NCI-H2107 (cell line): ENCODE measurements around the gene RTBDN.

Source experiments
- DNase-seq: peaks from one replicate; lab custom pipeline; 2025; lab: John Stamatoyannopoulos, UW

RTBDN gene

DNA sequence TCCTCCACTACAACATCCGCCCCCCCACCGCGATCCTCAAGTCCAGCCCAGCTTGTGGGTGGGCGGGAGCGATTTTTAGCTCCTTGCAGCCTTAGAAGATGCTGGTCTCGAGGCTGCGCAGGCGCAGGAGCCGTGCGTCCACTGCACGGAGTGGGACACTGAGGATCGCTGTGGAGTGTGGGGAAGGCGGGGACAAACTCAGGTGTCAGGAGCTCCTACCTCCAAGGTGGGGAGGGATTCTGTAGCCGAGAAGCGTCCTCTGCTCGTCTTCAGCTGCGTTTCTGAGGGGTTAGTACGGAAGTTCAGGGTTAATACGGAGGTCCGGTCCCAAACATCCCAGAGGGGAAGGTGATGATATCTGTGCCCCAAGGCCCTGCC is at the start of gene RTBDN:
Gene RTBDN, minus strand, starts transcription at position 14 of the 378 bp plus-strand sequence. CDS start 4,600 bp downstream, outside the sequence.
- DNase-seq: no peak

DNA sequence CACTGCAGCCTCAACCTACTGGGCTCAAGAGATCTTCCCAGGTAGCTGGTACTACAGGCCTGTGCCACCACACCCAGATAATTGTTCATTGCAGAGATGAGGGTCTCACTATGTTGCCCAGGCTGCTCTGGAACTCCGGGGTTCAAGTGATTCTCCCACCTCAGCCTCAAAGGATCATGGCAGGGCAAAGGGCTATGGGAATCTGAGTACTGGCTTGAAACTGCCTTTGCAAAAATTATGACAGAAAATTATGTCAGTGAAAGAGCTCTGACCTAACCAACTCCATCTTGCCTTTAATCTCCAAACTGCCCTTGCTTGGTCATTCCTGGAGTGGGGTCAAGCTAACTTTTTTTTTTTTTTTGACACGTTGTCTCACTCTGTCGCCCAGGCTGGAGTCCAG is 48.2 kb upstream of the RTBDN start:
- no peak for DNase-seq

DNA sequence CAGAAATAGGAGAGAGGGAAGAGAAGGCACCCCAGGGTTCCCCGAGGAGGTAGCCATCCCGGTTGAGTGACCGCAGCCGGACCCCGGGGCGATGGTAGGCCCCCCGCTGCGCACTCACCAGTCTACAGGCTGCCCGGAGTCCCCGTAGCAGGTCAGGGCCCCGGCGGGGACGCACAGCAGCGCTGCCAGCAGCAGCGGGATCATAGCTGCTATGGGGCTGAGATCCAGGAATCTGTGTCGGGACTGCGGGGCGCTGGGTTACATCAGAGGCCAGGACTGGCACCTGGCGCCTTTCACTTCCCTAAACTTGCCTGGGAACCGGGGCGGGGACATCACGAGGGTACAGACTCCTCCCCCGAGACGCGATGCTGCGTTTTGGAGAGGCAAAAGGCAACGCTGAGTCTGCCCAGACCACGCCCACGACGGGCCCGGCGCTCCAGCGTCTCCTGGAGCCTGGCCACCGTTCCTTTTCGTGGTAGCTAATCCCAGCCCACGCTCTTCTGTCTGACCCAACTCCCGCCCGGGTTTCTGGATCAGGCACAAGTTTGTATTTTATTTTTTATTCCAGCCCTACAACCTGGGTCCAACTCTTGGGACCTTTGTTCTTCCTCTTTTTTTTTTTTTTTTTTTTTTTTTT is 46.9 kb upstream of the RTBDN start, which contains the start of gene DNASE2:
Gene DNASE2, minus strand, starts transcription at position 278 of the 637 bp plus-strand sequence. Its CDS starts 74 bp downstream, at position 204.
- DNase-seq: peak; percentile 95

DNA sequence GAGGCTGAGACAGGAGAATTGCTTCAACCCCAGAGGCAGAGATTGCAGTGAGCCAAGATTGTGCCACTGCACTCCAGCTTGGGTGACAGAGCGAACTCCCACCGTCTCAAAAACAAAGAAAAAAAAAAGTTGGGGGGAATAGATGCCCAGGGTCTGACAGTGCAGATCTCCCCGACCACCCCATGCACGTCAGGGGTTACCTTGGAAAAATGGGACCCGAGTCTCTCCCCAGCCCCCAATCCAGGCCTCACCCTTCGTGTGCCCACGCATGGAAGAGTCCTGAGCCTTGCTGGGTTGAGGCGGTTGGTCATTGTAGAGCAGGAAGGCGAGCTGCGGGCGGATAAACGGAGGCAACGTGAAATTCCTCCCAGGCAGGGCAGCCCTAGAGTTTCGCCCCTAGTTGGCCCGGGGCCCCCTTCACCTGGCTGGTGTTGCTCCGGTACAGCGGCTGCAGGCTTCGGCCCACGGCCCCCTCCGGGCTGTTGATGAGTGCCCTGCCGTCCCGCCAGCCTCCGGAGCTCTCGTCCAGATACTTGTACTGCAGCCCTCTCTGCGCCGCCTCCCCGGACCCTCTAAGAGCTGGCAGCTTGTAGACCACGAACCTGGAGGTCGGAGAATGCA is 46.3 kb upstream of the RTBDN start:
- no peak for DNase-seq

DNA sequence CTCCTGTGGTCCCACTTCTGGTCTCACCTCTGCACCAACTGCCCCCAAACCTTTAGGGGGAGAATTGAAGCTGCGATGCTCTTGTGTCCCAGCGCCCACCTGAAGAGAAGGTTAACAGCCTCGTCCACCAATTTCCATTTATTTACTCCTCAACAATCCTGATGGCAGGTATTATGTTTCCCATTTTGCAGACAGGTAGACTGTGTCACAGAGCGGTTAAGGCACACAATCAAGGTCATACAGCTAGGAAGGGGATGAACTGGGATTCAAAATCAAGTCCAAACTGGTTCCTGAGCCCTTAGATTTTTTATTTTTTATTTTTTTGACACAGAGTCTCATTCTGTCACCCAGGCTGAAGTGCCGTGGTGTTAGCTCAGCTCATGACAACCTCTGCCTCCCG is 40.7 kb upstream of the RTBDN start:
- DNase-seq: no peak

DNA sequence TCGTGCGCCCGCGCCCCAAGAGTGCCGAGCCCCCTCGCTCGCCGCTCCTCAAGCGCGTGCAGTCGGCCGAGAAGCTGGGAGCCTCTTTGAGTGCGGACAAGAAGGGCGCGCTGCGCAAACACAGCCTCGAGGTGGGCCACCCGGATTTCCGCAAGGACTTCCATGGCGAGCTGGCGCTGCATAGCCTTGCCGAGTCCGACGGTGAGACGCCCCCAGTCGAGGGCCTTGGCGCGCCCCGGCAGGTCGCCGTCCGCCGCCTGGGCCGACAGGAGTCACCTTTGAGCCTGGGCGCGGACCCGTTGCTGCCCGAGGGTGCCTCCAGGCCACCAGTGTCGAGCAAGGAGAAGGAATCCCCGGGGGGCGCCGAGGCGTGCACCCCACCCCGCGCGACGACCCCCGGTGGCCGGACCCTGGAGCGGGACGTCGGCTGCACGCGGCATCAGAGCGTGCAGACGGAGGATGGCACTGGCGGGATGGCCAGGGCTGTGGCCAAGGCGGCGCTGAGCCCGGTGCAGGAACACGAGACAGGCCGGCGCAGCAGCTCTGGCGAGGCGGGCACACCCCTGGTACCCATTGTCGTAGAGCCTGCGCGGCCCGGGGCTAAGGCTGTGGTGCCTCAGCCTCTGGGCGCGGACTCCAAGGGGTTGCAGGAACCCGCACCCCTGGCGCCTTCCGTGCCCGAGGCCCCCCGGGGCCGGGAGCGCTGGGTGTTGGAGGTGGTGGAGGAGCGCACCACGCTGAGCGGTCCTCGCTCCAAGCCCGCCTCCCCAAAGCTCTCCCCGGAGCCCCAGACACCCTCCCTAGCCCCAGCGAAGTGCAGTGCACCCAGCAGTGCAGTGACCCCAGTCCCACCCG is 39.7 kb upstream of the RTBDN start:
- DNase-seq: no peak

DNA sequence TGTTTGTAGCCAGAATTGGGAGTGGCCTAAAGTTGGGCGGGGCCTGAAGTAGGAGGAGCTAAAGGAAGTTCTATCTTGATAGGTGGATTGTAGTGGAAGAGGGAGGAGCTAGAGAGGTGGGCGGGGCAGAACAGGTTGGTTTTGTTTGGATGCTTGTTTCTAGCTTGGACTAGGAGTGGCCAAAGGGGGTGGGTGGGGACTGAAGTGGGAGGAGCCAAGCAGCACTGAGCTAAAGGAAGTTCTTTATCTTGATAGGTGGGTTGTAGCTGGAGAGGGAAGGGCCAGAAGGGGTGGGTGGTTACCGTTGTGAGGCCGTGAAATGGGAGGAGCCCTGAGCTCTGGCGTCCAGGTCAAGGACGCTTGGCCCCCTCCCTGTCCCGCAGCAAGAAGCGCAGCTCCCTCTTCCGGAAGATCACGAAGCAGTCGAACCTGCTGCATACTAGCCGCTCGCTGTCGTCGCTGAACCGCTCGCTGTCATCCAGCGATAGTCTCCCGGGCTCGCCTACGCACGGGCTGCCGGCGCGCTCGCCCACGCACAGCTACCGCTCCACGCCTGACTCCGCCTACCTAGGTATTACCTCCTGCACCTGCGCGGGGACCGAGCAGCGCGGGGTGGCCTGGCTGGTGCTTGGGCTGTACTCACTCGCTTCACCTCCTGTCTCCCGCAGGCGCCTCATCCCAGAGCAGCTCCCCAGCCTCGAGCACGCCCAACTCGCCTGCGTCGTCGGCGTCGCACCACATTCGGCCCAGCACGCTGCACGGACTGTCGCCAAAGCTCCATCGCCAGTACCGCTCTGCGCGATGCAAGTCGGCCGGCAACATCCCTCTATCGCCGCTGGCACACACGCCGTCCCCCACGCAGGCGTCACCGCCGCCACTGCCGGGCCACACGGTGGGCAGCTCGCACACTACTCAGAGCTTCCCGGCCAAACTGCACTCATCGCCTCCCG is 38.8 kb upstream of the RTBDN start:
- no peak for DNase-seq

- no peak for DNase-seq
Observed at GRCh38 chr19:12872255-12872654, 37.9 kb upstream of the RTBDN start.

DNA sequence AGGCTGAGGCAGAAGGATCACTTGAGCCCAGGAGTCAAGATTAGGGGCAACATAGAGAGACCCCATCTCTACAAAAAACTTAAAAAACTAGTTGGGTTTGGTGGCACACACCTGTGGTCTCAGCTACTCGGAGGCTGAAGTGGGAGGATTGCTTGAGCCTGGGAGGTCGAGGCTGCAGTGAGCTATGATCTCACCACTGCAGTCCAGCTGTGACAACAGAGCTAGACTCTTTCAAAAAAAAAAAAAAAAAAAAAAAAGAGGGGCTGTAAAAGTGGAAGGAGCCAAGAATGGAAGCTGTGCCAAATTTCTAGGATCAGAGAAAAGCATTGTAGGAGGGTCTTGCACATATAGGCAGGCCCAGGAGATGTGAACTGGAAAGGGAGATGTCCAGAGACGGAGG is 37.3 kb upstream of the RTBDN start:
- DNase-seq: no peak

DNA sequence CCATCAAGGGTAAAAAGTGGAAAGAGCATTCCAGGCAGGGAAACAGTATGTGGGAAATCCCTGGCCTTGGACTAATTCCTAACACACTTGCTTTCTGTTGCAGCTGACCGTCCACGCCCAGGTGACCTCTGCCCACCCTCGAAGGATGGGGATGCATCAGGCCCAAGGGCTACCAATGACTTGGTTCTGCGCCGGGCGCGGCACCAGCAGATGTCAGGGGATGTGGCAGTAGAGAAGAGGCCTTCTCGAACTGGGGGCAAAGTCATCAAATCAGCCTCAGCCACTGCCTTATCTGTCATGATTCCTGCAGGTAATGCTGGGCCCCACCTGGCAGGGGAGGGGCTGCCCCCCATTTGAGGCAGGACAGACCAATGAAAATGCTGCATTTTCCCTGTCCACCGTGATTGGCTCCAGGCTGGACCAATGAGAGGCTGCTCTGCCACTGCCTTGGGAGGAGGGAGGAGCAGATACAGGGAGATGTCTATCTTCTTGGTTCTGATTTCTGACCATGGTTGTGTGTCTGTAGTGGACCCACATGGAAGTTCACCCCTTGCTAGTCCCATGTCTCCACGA is 34.2 kb upstream of the RTBDN start:
- DNase-seq: no peak

- DNase-seq: no peak
Observed at GRCh38 chr19:12867120-12868099, 33.0 kb upstream of the RTBDN start.

GRCh38 chr19:12866416-12867119 is 32.2 kb upstream of the RTBDN start:
- no peak for DNase-seq

- DNase-seq: no peak
Observed at GRCh38 chr19:12865746-12866415, 31.5 kb upstream of the RTBDN start.

- no peak for DNase-seq
Observed at GRCh38 chr19:12864721-12865715, 30.6 kb upstream of the RTBDN start.

DNA sequence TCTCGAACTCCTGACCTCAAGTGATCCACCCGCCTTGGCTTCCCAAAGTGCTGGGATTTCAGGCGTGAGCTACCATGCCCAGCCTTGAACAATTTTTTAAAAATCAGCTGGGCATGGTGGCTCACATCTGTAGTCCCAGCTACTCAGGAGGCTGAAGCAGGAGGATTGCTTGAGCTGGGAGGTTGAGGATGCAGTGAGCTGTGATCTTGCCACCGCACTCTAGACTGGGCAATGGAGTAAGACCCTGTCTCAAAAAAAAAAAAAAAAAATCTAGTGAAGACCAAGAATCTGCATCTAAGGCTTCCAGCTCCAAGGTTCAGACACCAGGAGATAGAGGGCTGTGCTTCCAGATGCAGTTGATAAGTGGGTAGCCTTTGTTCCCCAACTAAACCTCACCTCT is 29.8 kb upstream of the RTBDN start:
- no peak for DNase-seq

- no peak for DNase-seq
Observed at GRCh38 chr19:12859546-12859945, 25.2 kb upstream of the RTBDN start.

- no peak for DNase-seq
Observed at GRCh38 chr19:12858041-12858928, 23.9 kb upstream of the RTBDN start.
